OCI-LY3 (cell line): Measurements from ENCODE around the gene HPF1.

Source experiments
- H2AFZ ChIP-seq: fragments of 200-600, 300-600 bp; shearing (Covaris generic); 2 replicates; pipeline ENCODE4 v1.6.0; 2014; ENCODE audit warnings: antibody characterized with exemption, low read depth, low read length
- H3K27ac ChIP-seq: fragments of 200-600, 300-600 bp; sonication (generic); 2 replicates; pipeline ENCODE4 v1.5.1; 2014; ENCODE audit warnings: mild to moderate bottlenecking, low read length, moderate library complexity, mixed read lengths
- H3K27me3 ChIP-seq: fragments of 200-600, 300-600 bp; sonication (generic); 2 replicates; pipeline ENCODE4 v1.6.1; 2014; ENCODE audit warnings: low read depth, low read length, mixed read lengths
- H3K36me3 ChIP-seq: fragments of 200-600, 300-600 bp; sonication (generic); replicated peaks from 2 replicates; pipeline ENCODE3; 2014; ENCODE audit warnings: low read depth, low read length, mixed read lengths
- H3K4me1 ChIP-seq: fragments of 300-600, 200-600 bp; sonication (generic); 2 replicates; pipeline ENCODE4 v1.6.1; 2014; ENCODE audit warnings: low read length, mixed read lengths
- H3K4me2 ChIP-seq: fragments of 200-600, 300-600 bp; sonication (generic); 2 replicates; pipeline ENCODE4 v1.6.1; 2014; ENCODE audit warnings: low read length, mixed read lengths
- H3K4me3 ChIP-seq: fragments of 300-600, 200-600 bp; sonication (generic); 2 replicates; pipeline ENCODE4 v1.5.1; 2014; ENCODE audit warnings: antibody characterized with exemption, mild to moderate bottlenecking, low read length, moderate library complexity
- H3K79me2 ChIP-seq: fragments of 300-600, 200-600 bp; shearing (Covaris generic); 2 replicates; pipeline ENCODE4 v1.6.1; 2014; ENCODE audit warnings: mild to moderate bottlenecking, low read length, mixed read lengths
- H3K9ac ChIP-seq: fragments of 300-600, 200-600 bp; shearing (Covaris generic); 2 replicates; pipeline ENCODE4 v1.6.0; 2014; ENCODE audit warnings: mild to moderate bottlenecking, low read length, moderate library complexity
- H3K9me3 ChIP-seq: fragments of 200-600, 300-600 bp; shearing (Covaris generic); 2 replicates; pipeline ENCODE4 v1.6.1; 2014; ENCODE audit warnings: low read length, mixed read lengths; ENCODE audit not compliant: insufficient read depth
- H4K20me1 ChIP-seq: fragments of 200-600, 300-600 bp; sonication (generic); 2 replicates; pipeline ENCODE4 v1.6.1; 2016; ENCODE audit warnings: low read length, mixed read lengths; ENCODE audit not compliant: insufficient read depth
- EZH2phosphoT487 ChIP-seq: fragments of 200-600 bp; shearing (Covaris generic); IDR thresholded peaks from 2 replicates; pipeline ENCODE4 v1.6.1; 2018; ENCODE audit warnings: antibody characterized with exemption, mixed run types, low read depth
- TF ChIP-seq, protein P1 (sequence below): fragments of 200-600, 300-600 bp; sonication (generic); IDR thresholded peaks from 2 replicates; pipeline ENCODE4 v1.5.1; 2014; ENCODE audit warnings: antibody characterized with exemption, low read length, low read depth

Gene HPF1

GRCh38 chr4:169689681-169690080 is 68.1 kb downstream of the HPF1 start:
- Histone ChIP-seq H3K36me3 (peaks cover 10% of the 10 kb centered on the region), H4K20me1 (no peaks in the 10 kb centered on the region), H3K9ac (no peak overlapping the region), H3K27ac (no peak overlapping the region), H3K27me3 (no peaks in the 10 kb centered on the region), H3K4me2 (no peak overlapping the region), H3K4me3 (no peak overlapping the region), H3K79me2 (no peaks in the 10 kb centered on the region), H2AFZ (no peak overlapping the region), H3K9me3 (no peaks in the 10 kb centered on the region), H3K4me1 (no peaks in the 10 kb centered on the region)
- TF ChIP-seq, protein P1, sequence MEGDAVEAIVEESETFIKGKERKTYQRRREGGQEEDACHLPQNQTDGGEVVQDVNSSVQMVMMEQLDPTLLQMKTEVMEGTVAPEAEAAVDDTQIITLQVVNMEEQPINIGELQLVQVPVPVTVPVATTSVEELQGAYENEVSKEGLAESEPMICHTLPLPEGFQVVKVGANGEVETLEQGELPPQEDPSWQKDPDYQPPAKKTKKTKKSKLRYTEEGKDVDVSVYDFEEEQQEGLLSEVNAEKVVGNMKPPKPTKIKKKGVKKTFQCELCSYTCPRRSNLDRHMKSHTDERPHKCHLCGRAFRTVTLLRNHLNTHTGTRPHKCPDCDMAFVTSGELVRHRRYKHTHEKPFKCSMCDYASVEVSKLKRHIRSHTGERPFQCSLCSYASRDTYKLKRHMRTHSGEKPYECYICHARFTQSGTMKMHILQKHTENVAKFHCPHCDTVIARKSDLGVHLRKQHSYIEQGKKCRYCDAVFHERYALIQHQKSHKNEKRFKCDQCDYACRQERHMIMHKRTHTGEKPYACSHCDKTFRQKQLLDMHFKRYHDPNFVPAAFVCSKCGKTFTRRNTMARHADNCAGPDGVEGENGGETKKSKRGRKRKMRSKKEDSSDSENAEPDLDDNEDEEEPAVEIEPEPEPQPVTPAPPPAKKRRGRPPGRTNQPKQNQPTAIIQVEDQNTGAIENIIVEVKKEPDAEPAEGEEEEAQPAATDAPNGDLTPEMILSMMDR: no peak
- no peak for TF ChIP-seq EZH2phosphoT487

GRCh38 chr4:169682372-169683047 is 75.2 kb downstream of the HPF1 start:
- TF ChIP-seq EZH2phosphoT487: no peak
- TF ChIP-seq, protein P1: no peak
- H3K9ac ChIP-seq: no peak overlapping the region
- H4K20me1 ChIP-seq: no peaks in the 10 kb centered on the region
- H3K27me3 ChIP-seq: no peaks in the 10 kb centered on the region
- no peak overlapping the region for H3K4me3 ChIP-seq
- peaks cover 3% of the 10 kb centered on the region for H3K36me3 ChIP-seq
- no peaks in the 10 kb centered on the region for H3K9me3 ChIP-seq
- H2AFZ ChIP-seq: no peak overlapping the region
- H3K27ac ChIP-seq: no peak overlapping the region
- no peak overlapping the region for H3K4me2 ChIP-seq
- no peaks in the 10 kb centered on the region for H3K4me1 ChIP-seq
- no peaks in the 10 kb centered on the region for H3K79me2 ChIP-seq
